Parathyroid adenoma (tissue), 2 donors: Measurements from ENCODE around the gene ITPR1.

ENCODE experiments used
- H2AFZ ChIP-seq: fragments of 300-600 bp; sonication (generic); one replicate; pipeline ENCODE4 v1.7.0; 2017; ENCODE audit warnings: antibody characterized with exemption, mild to moderate bottlenecking
- H3K27ac ChIP-seq: fragments of 300-600 bp; sonication (generic); one replicate; pipeline ENCODE4 v1.7.0; 2017
- H3K27me3 ChIP-seq: fragments of 300-600 bp; sonication (generic); one replicate; pipeline ENCODE4 v1.7.0; 2017; ENCODE audit warnings: low read length; ENCODE audit not compliant: control insufficient read depth, insufficient read depth
- H3K36me3 ChIP-seq: fragments of 300-600 bp; sonication (generic); one replicate; pipeline ENCODE4 v1.7.0; 2017; ENCODE audit warnings: low read length; ENCODE audit not compliant: control insufficient read depth, insufficient read depth
- H3K4me1 ChIP-seq: fragments of 300-600 bp; sonication (generic); one replicate; pipeline ENCODE4 v1.7.0; 2017; ENCODE audit warnings: control low read depth
- H3K4me2 ChIP-seq: fragments of 300-600 bp; sonication (generic); one replicate; pipeline ENCODE4 v1.7.0; 2017; ENCODE audit warnings: low read length
- H3K4me3 ChIP-seq: fragments of 300-600 bp; sonication (generic); one replicate; pipeline ENCODE4 v1.7.0; 2017; ENCODE audit warnings: low read depth, low read length
- H3K79me2 ChIP-seq: fragments of 300-600 bp; sonication (generic); one replicate; pipeline ENCODE4 v1.7.0; 2017; ENCODE audit warnings: control low read depth
- H3K9ac ChIP-seq: fragments of 300-600 bp; sonication (generic); one replicate; pipeline ENCODE4 v1.7.0; 2017; ENCODE audit warnings: mild to moderate bottlenecking
- H3K9me3 ChIP-seq: fragments of 300-600 bp; sonication (generic); one replicate; pipeline ENCODE4 v1.7.0; 2017; ENCODE audit warnings: low read length; ENCODE audit not compliant: control insufficient read depth
- TF ChIP-seq, protein P1 (sequence below): fragments of 300-600 bp; sonication (generic); IDR thresholded peaks from one replicate; pipeline ENCODE4 v1.7.0; 2017; ENCODE audit warnings: antibody characterized with exemption, mild to moderate bottlenecking
- donor health status: primary hyperparathyroidism.

ITPR1 gene

DNA sequence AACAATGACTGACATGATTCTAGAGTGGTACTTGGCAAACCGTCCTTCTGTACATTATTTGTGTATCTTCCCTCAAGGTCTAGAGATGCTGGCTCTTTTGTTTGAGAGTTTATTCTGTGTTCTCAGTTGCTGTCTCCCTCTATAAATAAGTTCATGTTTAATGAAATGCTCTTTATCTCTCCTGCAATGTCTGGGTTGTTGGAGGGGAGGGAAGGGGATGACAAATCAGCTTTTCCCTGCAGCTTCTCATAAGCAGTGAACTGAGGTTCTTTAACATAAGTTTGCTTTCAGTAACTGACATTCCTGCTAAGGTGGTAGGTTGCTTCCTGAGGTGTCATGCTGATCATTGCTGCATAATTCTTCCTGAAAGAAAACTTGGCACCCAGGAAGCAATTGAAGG, 21.8 kb downstream of the ITPR1 start:
- H3K27me3 ChIP-seq: no peaks in the 10 kb centered on the region
- no peak overlapping the region for H3K9ac ChIP-seq
- TF ChIP-seq, protein P1, sequence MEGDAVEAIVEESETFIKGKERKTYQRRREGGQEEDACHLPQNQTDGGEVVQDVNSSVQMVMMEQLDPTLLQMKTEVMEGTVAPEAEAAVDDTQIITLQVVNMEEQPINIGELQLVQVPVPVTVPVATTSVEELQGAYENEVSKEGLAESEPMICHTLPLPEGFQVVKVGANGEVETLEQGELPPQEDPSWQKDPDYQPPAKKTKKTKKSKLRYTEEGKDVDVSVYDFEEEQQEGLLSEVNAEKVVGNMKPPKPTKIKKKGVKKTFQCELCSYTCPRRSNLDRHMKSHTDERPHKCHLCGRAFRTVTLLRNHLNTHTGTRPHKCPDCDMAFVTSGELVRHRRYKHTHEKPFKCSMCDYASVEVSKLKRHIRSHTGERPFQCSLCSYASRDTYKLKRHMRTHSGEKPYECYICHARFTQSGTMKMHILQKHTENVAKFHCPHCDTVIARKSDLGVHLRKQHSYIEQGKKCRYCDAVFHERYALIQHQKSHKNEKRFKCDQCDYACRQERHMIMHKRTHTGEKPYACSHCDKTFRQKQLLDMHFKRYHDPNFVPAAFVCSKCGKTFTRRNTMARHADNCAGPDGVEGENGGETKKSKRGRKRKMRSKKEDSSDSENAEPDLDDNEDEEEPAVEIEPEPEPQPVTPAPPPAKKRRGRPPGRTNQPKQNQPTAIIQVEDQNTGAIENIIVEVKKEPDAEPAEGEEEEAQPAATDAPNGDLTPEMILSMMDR: no peak
- no peak overlapping the region for H2AFZ ChIP-seq
- H3K4me1 ChIP-seq: peaks cover 20% of the 10 kb centered on the region
- no peak overlapping the region for H3K4me2 ChIP-seq
- peaks cover 31% of the 10 kb centered on the region for H3K79me2 ChIP-seq
- no peak overlapping the region for H3K4me3 ChIP-seq
- no peaks in the 10 kb centered on the region for H3K36me3 ChIP-seq
- H3K9me3 ChIP-seq: no peaks in the 10 kb centered on the region
- H3K27ac ChIP-seq: no peak overlapping the region

DNA sequence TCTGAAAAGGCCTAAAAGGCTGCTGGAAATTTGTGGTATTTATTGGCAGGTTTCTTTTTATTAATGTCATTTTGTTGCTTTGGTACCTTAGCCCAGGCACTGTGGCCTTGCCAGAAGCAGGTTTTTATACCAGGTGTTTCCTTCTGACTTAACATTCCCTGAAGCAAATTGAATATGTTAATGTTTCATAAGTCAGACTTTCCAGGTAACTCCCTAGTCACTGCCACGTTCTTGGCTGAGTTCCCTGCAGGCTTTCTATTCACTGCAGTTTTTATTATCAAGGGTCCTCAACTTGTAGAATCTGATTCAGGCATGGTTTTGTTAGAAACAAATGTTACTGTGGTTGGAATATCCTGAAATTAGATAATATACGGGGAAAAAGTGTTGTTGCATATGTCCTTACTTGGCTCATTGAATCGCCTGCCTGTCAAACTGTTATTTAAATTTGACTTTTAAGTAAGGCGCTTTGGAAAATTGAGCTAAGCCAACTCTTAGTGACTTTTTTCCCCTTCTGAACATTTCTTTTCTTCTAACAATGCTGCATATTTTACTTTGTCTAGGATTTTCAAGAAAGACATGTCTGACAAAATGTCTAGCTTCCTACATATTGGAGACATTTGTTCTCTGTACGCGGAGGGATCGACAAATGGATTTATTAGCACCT, 22.9 kb downstream of the ITPR1 start:
- no peak overlapping the region for H3K4me2 ChIP-seq
- H3K79me2 ChIP-seq: peaks cover 21% of the 10 kb centered on the region
- H3K27me3 ChIP-seq: no peaks in the 10 kb centered on the region
- H3K4me3 ChIP-seq: no peak overlapping the region
- H2AFZ ChIP-seq: no peak overlapping the region
- H3K27ac ChIP-seq: no peak overlapping the region
- H3K36me3 ChIP-seq: no peaks in the 10 kb centered on the region
- peaks cover 20% of the 10 kb centered on the region for H3K4me1 ChIP-seq
- H3K9ac ChIP-seq: no peak overlapping the region
- TF ChIP-seq, protein P1: no peak
- no peaks in the 10 kb centered on the region for H3K9me3 ChIP-seq

DNA sequence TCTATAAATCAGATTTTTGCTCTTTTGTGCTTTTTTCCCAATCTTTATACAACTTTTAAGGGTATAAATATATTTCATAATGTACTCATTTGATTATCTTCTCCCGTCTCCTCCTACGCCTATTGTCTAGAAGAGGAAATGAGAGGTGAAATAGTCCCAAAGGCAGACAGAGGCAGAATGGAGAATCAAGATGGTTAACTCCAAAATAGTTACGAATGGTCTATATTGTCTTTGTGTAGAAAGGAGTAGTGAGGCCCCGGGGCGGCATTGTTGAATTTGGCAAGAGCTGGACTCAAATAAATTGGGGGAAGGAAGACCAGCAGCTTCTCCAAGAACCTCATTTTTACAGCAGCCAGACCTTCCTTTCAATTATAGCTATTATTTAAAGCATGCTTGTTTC, 23.9 kb downstream of the ITPR1 start:
- no peak overlapping the region for H3K27ac ChIP-seq
- TF ChIP-seq, protein P1: no peak
- no peak overlapping the region for H3K9ac ChIP-seq
- H3K79me2 ChIP-seq: peaks cover 12% of the 10 kb centered on the region
- no peaks in the 10 kb centered on the region for H3K9me3 ChIP-seq
- H3K4me2 ChIP-seq: no peak overlapping the region
- no peak overlapping the region for H3K4me3 ChIP-seq
- no peak overlapping the region for H2AFZ ChIP-seq
- peaks cover 20% of the 10 kb centered on the region for H3K4me1 ChIP-seq
- H3K27me3 ChIP-seq: no peaks in the 10 kb centered on the region
- no peaks in the 10 kb centered on the region for H3K36me3 ChIP-seq

DNA sequence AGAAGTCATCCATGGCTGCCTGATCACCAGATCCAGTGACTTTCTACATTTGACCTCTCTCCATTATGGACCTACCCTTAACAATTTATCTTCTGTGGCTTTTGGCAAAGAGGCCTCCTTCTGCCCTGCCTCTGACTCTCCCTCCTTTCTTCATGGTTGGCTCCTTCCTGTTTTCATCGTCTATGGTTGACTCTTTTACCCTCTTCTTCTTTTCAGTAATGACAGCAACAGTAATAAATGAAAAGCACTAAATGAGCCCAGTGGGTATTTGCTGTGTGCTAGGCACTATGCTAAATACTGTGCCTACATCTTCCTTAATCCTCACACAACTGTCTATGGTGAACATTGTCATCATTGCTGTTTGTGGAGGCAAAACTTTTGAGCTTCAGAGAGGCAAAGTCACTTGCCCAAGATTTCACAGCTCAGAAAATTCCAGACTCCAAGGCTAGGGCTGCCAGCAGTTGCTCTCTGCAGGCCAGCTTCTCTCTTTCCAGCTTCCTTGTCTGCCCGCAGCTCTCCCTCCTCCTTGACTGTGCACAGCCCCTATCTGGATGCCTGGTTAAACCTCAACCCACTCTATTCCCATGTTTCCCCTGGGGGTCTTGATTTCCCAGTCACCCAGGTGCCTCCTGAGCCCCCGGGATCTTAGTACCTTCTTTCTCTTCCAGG, 24.6 kb downstream of the ITPR1 start:
- Histone ChIP-seq H3K9ac (no peak overlapping the region), H3K4me3 (no peak overlapping the region), H3K27ac (no peak overlapping the region), H3K79me2 (peaks cover 12% of the 10 kb centered on the region), H3K4me2 (no peak overlapping the region), H3K27me3 (no peaks in the 10 kb centered on the region), H3K36me3 (no peaks in the 10 kb centered on the region), H2AFZ (no peak overlapping the region), H3K4me1 (peaks cover 20% of the 10 kb centered on the region), H3K9me3 (no peaks in the 10 kb centered on the region)
- TF ChIP-seq, protein P1: no peak
